Measurements from ENCODE around the gene CACNA1I.

The CACNA1I gene

GRCh38 chr22:39715778-39716495 is 145.4 kb downstream of the CACNA1I start:
- Mint-ChIP-seq H3K36me3 (ENCODE audit: low read depth) (no peaks in the 10 kb centered on the region), H3K4me3 (no peak overlapping the region), H3K27ac (no peak overlapping the region), H3K4me1 (ENCODE audit: low read depth) (no peaks in the 10 kb centered on the region), H3K27me3 (ENCODE audit: low read depth) (peaks cover 7% of the 10 kb centered on the region), H3K9me3 (no peaks in the 10 kb centered on the region)

GRCh38 chr22:39716534-39716933 is 146.0 kb downstream of the CACNA1I start:
- Mint-ChIP-seq H3K27me3 (ENCODE audit: low read depth) (peaks cover 4% of the 10 kb centered on the region), H3K9me3 (no peaks in the 10 kb centered on the region), H3K4me3 (no peak overlapping the region), H3K27ac (peak overlapping the region; percentile 33), H3K4me1 (ENCODE audit: low read depth) (no peaks in the 10 kb centered on the region), H3K36me3 (ENCODE audit: low read depth) (no peaks in the 10 kb centered on the region)

GRCh38 chr22:39717099-39717498 is 146.5 kb downstream of the CACNA1I start:
- H3K36me3 Mint-ChIP-seq (ENCODE audit: low read depth) = no peaks in the 10 kb centered on the region
- H3K27me3 Mint-ChIP-seq (ENCODE audit: low read depth) = peaks cover 4% of the 10 kb centered on the region
- no peaks in the 10 kb centered on the region for H3K4me1 Mint-ChIP-seq (ENCODE audit: low read depth)
- H3K27ac Mint-ChIP-seq = peak overlapping the region; percentile 3
- no peaks in the 10 kb centered on the region for H3K9me3 Mint-ChIP-seq
- no peak overlapping the region for H3K4me3 Mint-ChIP-seq

- Mint-ChIP-seq H3K4me1 (ENCODE audit: low read depth) (peaks cover 3% of the 10 kb centered on the region), H3K27me3 (ENCODE audit: low read depth) (no peaks in the 10 kb centered on the region), H3K36me3 (ENCODE audit: low read depth) (no peaks in the 10 kb centered on the region), H3K9me3 (peaks cover 3% of the 10 kb centered on the region), H3K27ac (no peak overlapping the region), H3K4me3 (no peak overlapping the region)
These were observed 147.7 kb downstream of the CACNA1I start for GRCh38 chr22:39718206-39718605.

- H3K9me3 Mint-ChIP-seq = peaks cover 3% of the 10 kb centered on the region
- no peak overlapping the region for H3K4me3 Mint-ChIP-seq
These were observed 148.4 kb downstream of the CACNA1I start for GRCh38 chr22:39718921-39719475.

GRCh38 chr22:39719559-39720450 is 149.3 kb downstream of the CACNA1I start:
- Mint-ChIP-seq H3K27ac (no peak overlapping the region), H3K4me1 (ENCODE audit: low read depth) (peaks cover 3% of the 10 kb centered on the region), H3K9me3 (peaks cover 3% of the 10 kb centered on the region), H3K36me3 (ENCODE audit: low read depth) (no peaks in the 10 kb centered on the region), H3K4me3 (no peak overlapping the region), H3K27me3 (ENCODE audit: low read depth) (no peaks in the 10 kb centered on the region)

More at GRCh38 chr22:39718921-39719475, 148.4 kb downstream of the CACNA1I start:
- H3K4me1 Mint-ChIP-seq (ENCODE audit: low read depth) = peaks cover 3% of the 10 kb centered on the region
- H3K27me3 Mint-ChIP-seq (ENCODE audit: low read depth) = no peaks in the 10 kb centered on the region
- no peaks in the 10 kb centered on the region for H3K36me3 Mint-ChIP-seq (ENCODE audit: low read depth)
- no peak overlapping the region for H3K27ac Mint-ChIP-seq

GRCh38 chr22:39721206-39722031 is 150.9 kb downstream of the CACNA1I start:
- no peaks in the 10 kb centered on the region for H3K36me3 Mint-ChIP-seq (ENCODE audit: low read depth)
- peaks cover 5% of the 10 kb centered on the region for H3K27me3 Mint-ChIP-seq (ENCODE audit: low read depth)
- H3K4me3 Mint-ChIP-seq = no peak overlapping the region
- H3K9me3 Mint-ChIP-seq = peaks cover 3% of the 10 kb centered on the region
- peaks cover 3% of the 10 kb centered on the region for H3K4me1 Mint-ChIP-seq (ENCODE audit: low read depth)
- H3K27ac Mint-ChIP-seq = no peak overlapping the region

GRCh38 chr22:39722032-39722325 is 151.4 kb downstream of the CACNA1I start:
- no peaks in the 10 kb centered on the region for H3K36me3 Mint-ChIP-seq (ENCODE audit: low read depth)
- H3K4me1 Mint-ChIP-seq (ENCODE audit: low read depth) = peaks cover 3% of the 10 kb centered on the region
- H3K9me3 Mint-ChIP-seq = peaks cover 3% of the 10 kb centered on the region
- no peak overlapping the region for H3K4me3 Mint-ChIP-seq
- no peak overlapping the region for H3K27ac Mint-ChIP-seq
- peaks cover 6% of the 10 kb centered on the region for H3K27me3 Mint-ChIP-seq (ENCODE audit: low read depth)

- H3K4me3 Mint-ChIP-seq = no peak overlapping the region
- H3K27ac Mint-ChIP-seq = no peak overlapping the region
- H3K27me3 Mint-ChIP-seq (ENCODE audit: low read depth) = peaks cover 6% of the 10 kb centered on the region
- peaks cover 3% of the 10 kb centered on the region for H3K4me1 Mint-ChIP-seq (ENCODE audit: low read depth)
- no peaks in the 10 kb centered on the region for H3K36me3 Mint-ChIP-seq (ENCODE audit: low read depth)
- peaks cover 3% of the 10 kb centered on the region for H3K9me3 Mint-ChIP-seq
These were observed 151.9 kb downstream of the CACNA1I start for GRCh38 chr22:39722501-39722900.

GRCh38 chr22:39723463-39723862 is 152.9 kb downstream of the CACNA1I start:
- Mint-ChIP-seq H3K36me3 (ENCODE audit: low read depth) (no peaks in the 10 kb centered on the region), H3K4me3 (no peak overlapping the region), H3K4me1 (ENCODE audit: low read depth) (peaks cover 3% of the 10 kb centered on the region), H3K27ac (no peak overlapping the region), H3K9me3 (peaks cover 3% of the 10 kb centered on the region), H3K27me3 (ENCODE audit: low read depth) (peaks cover 6% of the 10 kb centered on the region)

GRCh38 chr22:39723899-39724351 is 153.4 kb downstream of the CACNA1I start:
- Mint-ChIP-seq H3K4me1 (ENCODE audit: low read depth) (peaks cover 3% of the 10 kb centered on the region), H3K36me3 (ENCODE audit: low read depth) (no peaks in the 10 kb centered on the region), H3K9me3 (peaks cover 3% of the 10 kb centered on the region), H3K4me3 (no peak overlapping the region), H3K27me3 (ENCODE audit: low read depth) (peaks cover 6% of the 10 kb centered on the region), H3K27ac (no peak overlapping the region)

GRCh38 chr22:39724390-39724789 is 153.8 kb downstream of the CACNA1I start:
- Mint-ChIP-seq H3K9me3 (peaks cover 3% of the 10 kb centered on the region), H3K27me3 (ENCODE audit: low read depth) (peaks cover 6% of the 10 kb centered on the region), H3K27ac (no peak overlapping the region), H3K36me3 (ENCODE audit: low read depth) (no peaks in the 10 kb centered on the region), H3K4me3 (no peak overlapping the region), H3K4me1 (ENCODE audit: low read depth) (peaks cover 3% of the 10 kb centered on the region)

GRCh38 chr22:39724857-39725256 is 154.3 kb downstream of the CACNA1I start:
- H3K27ac Mint-ChIP-seq = no peak overlapping the region
- H3K4me3 Mint-ChIP-seq = no peak overlapping the region
- peaks cover 6% of the 10 kb centered on the region for H3K27me3 Mint-ChIP-seq (ENCODE audit: low read depth)
- peaks cover 3% of the 10 kb centered on the region for H3K4me1 Mint-ChIP-seq (ENCODE audit: low read depth)
- peaks cover 3% of the 10 kb centered on the region for H3K9me3 Mint-ChIP-seq
- H3K36me3 Mint-ChIP-seq (ENCODE audit: low read depth) = no peaks in the 10 kb centered on the region

- Mint-ChIP-seq H3K9me3 (peaks cover 3% of the 10 kb centered on the region), H3K27me3 (ENCODE audit: low read depth) (peaks cover 6% of the 10 kb centered on the region), H3K36me3 (ENCODE audit: low read depth) (no peaks in the 10 kb centered on the region), H3K4me1 (ENCODE audit: low read depth) (peaks cover 3% of the 10 kb centered on the region), H3K27ac (no peak overlapping the region), H3K4me3 (no peak overlapping the region)
These were observed 154.9 kb downstream of the CACNA1I start for GRCh38 chr22:39725351-39726035.
